ENCODE measurements around the gene TIAM2. TPM values are rescaled to one million over a fixed set of nuclear protein-coding genes. Genes with fewer than 3 reads are reported as not detected.

Gene TIAM2
- total and polyA plus RNA-seq, 10 of the 15 experiments (the other 5 are each of a cell fraction or from before 2014, with no cell fraction given), result 1.1 to 10.5 (median 2.3) TPM

DNA sequence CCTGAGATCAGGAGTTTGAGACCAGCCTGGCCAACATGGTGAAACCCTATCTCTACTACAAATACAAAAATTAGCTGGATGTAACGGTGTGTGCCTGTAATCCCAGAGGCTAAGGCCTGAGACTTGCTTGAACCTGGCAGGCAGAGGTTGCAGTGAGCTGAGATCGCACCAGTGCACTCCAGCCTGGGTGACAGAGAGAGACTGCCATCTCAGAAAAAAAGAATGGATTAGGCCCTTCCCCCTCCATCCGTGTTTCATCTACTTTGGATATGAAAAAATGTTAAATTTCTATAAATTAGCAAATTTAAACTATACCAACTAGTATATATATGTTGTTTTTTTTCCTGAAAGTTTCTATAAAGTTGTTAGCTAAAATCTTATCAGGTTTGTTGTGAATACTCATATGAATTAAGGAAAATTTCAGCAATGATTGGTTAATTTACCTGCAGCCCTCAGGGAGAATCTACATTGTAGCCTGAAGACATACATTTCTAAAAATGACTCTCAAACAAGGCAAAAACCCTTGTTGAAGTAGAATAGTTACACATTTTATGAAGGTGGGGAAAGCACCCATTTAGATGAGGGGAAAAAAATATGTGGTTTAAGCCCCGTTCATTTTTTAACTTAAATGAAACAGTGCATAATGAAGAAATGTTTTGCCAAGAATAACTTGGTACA is 120.9 kb downstream of the TIAM2 start (continued):
- TF ChIP-seq, protein P1, sequence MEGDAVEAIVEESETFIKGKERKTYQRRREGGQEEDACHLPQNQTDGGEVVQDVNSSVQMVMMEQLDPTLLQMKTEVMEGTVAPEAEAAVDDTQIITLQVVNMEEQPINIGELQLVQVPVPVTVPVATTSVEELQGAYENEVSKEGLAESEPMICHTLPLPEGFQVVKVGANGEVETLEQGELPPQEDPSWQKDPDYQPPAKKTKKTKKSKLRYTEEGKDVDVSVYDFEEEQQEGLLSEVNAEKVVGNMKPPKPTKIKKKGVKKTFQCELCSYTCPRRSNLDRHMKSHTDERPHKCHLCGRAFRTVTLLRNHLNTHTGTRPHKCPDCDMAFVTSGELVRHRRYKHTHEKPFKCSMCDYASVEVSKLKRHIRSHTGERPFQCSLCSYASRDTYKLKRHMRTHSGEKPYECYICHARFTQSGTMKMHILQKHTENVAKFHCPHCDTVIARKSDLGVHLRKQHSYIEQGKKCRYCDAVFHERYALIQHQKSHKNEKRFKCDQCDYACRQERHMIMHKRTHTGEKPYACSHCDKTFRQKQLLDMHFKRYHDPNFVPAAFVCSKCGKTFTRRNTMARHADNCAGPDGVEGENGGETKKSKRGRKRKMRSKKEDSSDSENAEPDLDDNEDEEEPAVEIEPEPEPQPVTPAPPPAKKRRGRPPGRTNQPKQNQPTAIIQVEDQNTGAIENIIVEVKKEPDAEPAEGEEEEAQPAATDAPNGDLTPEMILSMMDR (IDR thresholded peaks at IDR 0.05 in 2 of 3, conservative IDR thresholded peaks at IDR 0.05 in 1 of 3; ENCODE audit: control insufficient read depth in 2 of 3, extremely low read depth in 1 of 3, insufficient read depth in 1 of 3, low read depth in 3 of 3, low read length in 3 of 3), result no peak
- peak; percentile 88 for TF ChIP-seq ZNF24 (IDR thresholded peaks at IDR 0.05)
- TF ChIP-seq, protein P2, sequence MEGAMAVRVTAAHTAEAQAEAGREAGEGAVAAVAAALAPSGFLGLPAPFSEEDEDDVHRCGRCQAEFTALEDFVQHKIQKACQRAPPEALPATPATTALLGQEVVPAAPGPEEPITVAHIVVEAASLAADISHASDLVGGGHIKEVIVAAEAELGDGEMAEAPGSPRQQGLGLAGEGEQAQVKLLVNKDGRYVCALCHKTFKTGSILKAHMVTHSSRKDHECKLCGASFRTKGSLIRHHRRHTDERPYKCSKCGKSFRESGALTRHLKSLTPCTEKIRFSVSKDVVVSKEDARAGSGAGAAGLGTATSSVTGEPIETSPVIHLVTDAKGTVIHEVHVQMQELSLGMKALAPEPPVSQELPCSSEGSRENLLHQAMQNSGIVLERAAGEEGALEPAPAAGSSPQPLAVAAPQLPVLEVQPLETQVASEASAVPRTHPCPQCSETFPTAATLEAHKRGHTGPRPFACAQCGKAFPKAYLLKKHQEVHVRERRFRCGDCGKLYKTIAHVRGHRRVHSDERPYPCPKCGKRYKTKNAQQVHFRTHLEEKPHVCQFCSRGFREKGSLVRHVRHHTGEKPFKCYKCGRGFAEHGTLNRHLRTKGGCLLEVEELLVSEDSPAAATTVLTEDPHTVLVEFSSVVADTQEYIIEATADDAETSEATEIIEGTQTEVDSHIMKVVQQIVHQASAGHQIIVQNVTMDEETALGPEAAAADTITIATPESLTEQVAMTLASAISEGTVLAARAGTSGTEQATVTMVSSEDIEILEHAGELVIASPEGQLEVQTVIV (IDR thresholded peaks at IDR 0.05; ENCODE audit: borderline replicate concordance, partially characterized antibody), result no peak
- peak; percentile 70; the same call in 1 of the 2 replicates for TF ChIP-seq RUNX3 (IDR thresholded peaks at IDR 0.05; ENCODE audit: low read length)
- no peak for TF ChIP-seq YBX1 (IDR thresholded peaks at IDR 0.05)
- TF ChIP-seq, protein P3, sequence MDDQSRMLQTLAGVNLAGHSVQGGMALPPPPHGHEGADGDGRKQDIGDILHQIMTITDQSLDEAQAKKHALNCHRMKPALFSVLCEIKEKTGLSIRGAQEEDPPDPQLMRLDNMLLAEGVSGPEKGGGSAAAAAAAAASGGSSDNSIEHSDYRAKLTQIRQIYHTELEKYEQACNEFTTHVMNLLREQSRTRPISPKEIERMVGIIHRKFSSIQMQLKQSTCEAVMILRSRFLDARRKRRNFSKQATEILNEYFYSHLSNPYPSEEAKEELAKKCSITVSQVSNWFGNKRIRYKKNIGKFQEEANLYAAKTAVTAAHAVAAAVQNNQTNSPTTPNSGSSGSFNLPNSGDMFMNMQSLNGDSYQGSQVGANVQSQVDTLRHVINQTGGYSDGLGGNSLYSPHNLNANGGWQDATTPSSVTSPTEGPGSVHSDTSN (IDR thresholded peaks at IDR 0.05; ENCODE audit: insufficient replicate concordance, low read depth, low read length), result no peak

Data from GM12878 (cell line).